Suprapubic skin (tissue), 4 donors: ENCODE results near the gene GSG1L. TPM values are rescaled to one million over a fixed set of nuclear protein-coding genes. Genes with fewer than 3 reads are reported as not detected.
A peak's percentile ranks its signal among the peaks of the same experiment; 100 is the strongest.

Source experiments
- DNase-seq, 2 donors: peaks; one replicate each; pipeline ENCODE4 v3.0.0-alpha.2; 2019; ENCODE audit warnings: low spot score in 2 of 2
- H3K27ac ChIP-seq: fragments of 200-600 bp; sonication (generic); one replicate; pipeline ENCODE4 v1.5.1; 2019
- H3K27me3 ChIP-seq: fragments of 200-600 bp; sonication (generic); one replicate; pipeline ENCODE4 v1.5.1; 2019
- H3K36me3 ChIP-seq: fragments of 200-600 bp; sonication (generic); one replicate; pipeline ENCODE4 v1.5.1; 2019
- H3K4me1 ChIP-seq: fragments of 200-600 bp; sonication (generic); one replicate; pipeline ENCODE4 v1.5.1; 2019
- H3K4me3 ChIP-seq: fragments of 200-600 bp; sonication (generic); one replicate; pipeline ENCODE4 v1.5.1; 2019; ENCODE audit warnings: mild to moderate bottlenecking
- H3K9me3 ChIP-seq: fragments of 200-600 bp; sonication (generic); one replicate; pipeline ENCODE4 v1.5.1; 2019
- CTCF ChIP-seq, 2 donors: fragments of 200-600 bp in 1 of 2; fragments of 450-650 bp in 1 of 2; sonication (generic) in 1 of 2; IDR thresholded peaks; one replicate each; pipeline ENCODE4 v1.5.1; 2016 to 2019; ENCODE audit warnings: antibody characterized with exemption in 2 of 2, mild to moderate bottlenecking in 1 of 2, moderate library complexity in 1 of 2
- EP300 ChIP-seq: sonication (generic); formaldehyde crosslinking; IDR thresholded peaks from one replicate; pipeline ENCODE4 v1.6.1; 2017; ENCODE audit warnings: antibody characterized with exemption
- POLR2A ChIP-seq, 2 donors: fragments of 450-650 bp; IDR thresholded peaks; one replicate each; pipeline ENCODE4 v1.6.1; 2017; ENCODE audit warnings: antibody characterized with exemption in 2 of 2, mild to moderate bottlenecking in 2 of 2, moderate library complexity in 2 of 2
- POLR2AphosphoS5 ChIP-seq, 3 donors: sonication (generic); formaldehyde crosslinking; IDR thresholded peaks; one replicate each; pipeline ENCODE4 v1.6.1; 2017; ENCODE audit warnings: antibody characterized with exemption in 3 of 3
- WGBS: methylation state at CpG from one replicate; pipeline ENCODE4 v1.1.5; 2018; 5-methylcytosine and 5-hydroxymethylcytosine counted together
- total RNA-seq, 4 donors: library from RNA; depleted of rRNA; stranded (reverse); fragments of >200 nt; gene quantifications; one replicate each; pipeline ENCODE4 v1.1.0, GENCODE V29; 2016

The GSG1L gene
- total RNA-seq, 4 donors from 2014 or later = 0.64 to 1.7 TPM; not detected in 2

GRCh38 chr16:27751233-27751632 is 312.3 kb downstream of the GSG1L start:
- Histone ChIP-seq H3K4me3 (no peak overlapping the region), H3K4me1 (peaks cover 23% of the 10 kb centered on the region), H3K9me3 (no peaks in the 10 kb centered on the region), H3K27ac (peak overlapping the region; percentile 10), H3K27me3 (no peaks in the 10 kb centered on the region), H3K36me3 (peaks cover 3% of the 10 kb centered on the region)
- TF ChIP-seq POLR2AphosphoS5 (IDR thresholded peaks at IDR 0.05) = no peak
- no peak for TF ChIP-seq CTCF (IDR thresholded peaks at IDR 0.05)
- TF ChIP-seq EP300 = no peak
- no peak for TF ChIP-seq POLR2A (IDR thresholded peaks at IDR 0.05)
- 85% methylated on average over 4 of the region's 4 CpGs for WGBS
- DNase-seq = no peak

- Histone ChIP-seq H3K9me3 (no peaks in the 10 kb centered on the region), H3K4me1 (peaks cover 23% of the 10 kb centered on the region), H3K36me3 (peaks cover 1% of the 10 kb centered on the region), H3K4me3 (no peak overlapping the region), H3K27me3 (no peaks in the 10 kb centered on the region), H3K27ac (no peak overlapping the region)
- WGBS = 97% methylated on average over 16 of the region's 16 CpGs
- no peak for DNase-seq
- TF ChIP-seq POLR2AphosphoS5 (IDR thresholded peaks at IDR 0.05) = no peak
- TF ChIP-seq CTCF (IDR thresholded peaks at IDR 0.05) = no peak
- TF ChIP-seq EP300 = no peak
- TF ChIP-seq POLR2A (IDR thresholded peaks at IDR 0.05) = no peak
These were observed 313.6 kb downstream of the GSG1L start for GRCh38 chr16:27749946-27750345.

- no peak for TF ChIP-seq CTCF (IDR thresholded peaks at IDR 0.05)
- TF ChIP-seq EP300 = no peak
- TF ChIP-seq POLR2AphosphoS5 (IDR thresholded peaks at IDR 0.05) = no peak
- no peak for TF ChIP-seq POLR2A (IDR thresholded peaks at IDR 0.05)
- 93% methylated on average over 15 of the region's 16 CpGs for WGBS
These were observed 314.0 kb downstream of the GSG1L start for GRCh38 chr16:27749547-27749875.

GRCh38 chr16:27748868-27749546 is 314.5 kb downstream of the GSG1L start:
- H3K27ac ChIP-seq = no peak overlapping the region
- TF ChIP-seq EP300 = no peak
- no peak for TF ChIP-seq POLR2A (IDR thresholded peaks at IDR 0.05)
- no peak for TF ChIP-seq CTCF (IDR thresholded peaks at IDR 0.05)
- no peak for TF ChIP-seq POLR2AphosphoS5 (IDR thresholded peaks at IDR 0.05)
- H3K27me3 ChIP-seq = no peaks in the 10 kb centered on the region
- H3K36me3 ChIP-seq = no peaks in the 10 kb centered on the region
- no peak for DNase-seq
- no peak overlapping the region for H3K4me3 ChIP-seq
- H3K4me1 ChIP-seq = peaks cover 23% of the 10 kb centered on the region
- no peaks in the 10 kb centered on the region for H3K9me3 ChIP-seq
- whole genome bisulfite sequencing = 30% methylated on average over 12 of the region's 12 CpGs

More at GRCh38 chr16:27749547-27749875, 314.0 kb downstream of the GSG1L start:
- H3K27me3 ChIP-seq = no peaks in the 10 kb centered on the region
- peaks cover 23% of the 10 kb centered on the region for H3K4me1 ChIP-seq
- no peaks in the 10 kb centered on the region for H3K9me3 ChIP-seq
- no peaks in the 10 kb centered on the region for H3K36me3 ChIP-seq
- no peak for DNase-seq
- no peak overlapping the region for H3K27ac ChIP-seq
- no peak overlapping the region for H3K4me3 ChIP-seq

- Histone ChIP-seq H3K27ac (no peak overlapping the region), H3K4me3 (no peak overlapping the region), H3K27me3 (no peaks in the 10 kb centered on the region), H3K36me3 (no peaks in the 10 kb centered on the region), H3K9me3 (no peaks in the 10 kb centered on the region), H3K4me1 (peaks cover 23% of the 10 kb centered on the region)
- TF ChIP-seq EP300 (no peak), CTCF (IDR thresholded peaks at IDR 0.05) (no peak), POLR2A (IDR thresholded peaks at IDR 0.05) (no peak), POLR2AphosphoS5 (IDR thresholded peaks at IDR 0.05) (no peak)
- DNase-seq = no peak
- 93% methylated on average over 14 of the region's 14 CpGs for WGBS
These were observed 315.6 kb downstream of the GSG1L start for GRCh38 chr16:27747946-27748345.
